ENCODE measurements around the gene PLK4. TPM values are rescaled to one million over a fixed set of nuclear protein-coding genes. Genes with fewer than 3 reads are reported as not detected.

Gene PLK4
- total RNA-seq, 1 experiment from 2014 or later, result 40.2 TPM

DNA sequence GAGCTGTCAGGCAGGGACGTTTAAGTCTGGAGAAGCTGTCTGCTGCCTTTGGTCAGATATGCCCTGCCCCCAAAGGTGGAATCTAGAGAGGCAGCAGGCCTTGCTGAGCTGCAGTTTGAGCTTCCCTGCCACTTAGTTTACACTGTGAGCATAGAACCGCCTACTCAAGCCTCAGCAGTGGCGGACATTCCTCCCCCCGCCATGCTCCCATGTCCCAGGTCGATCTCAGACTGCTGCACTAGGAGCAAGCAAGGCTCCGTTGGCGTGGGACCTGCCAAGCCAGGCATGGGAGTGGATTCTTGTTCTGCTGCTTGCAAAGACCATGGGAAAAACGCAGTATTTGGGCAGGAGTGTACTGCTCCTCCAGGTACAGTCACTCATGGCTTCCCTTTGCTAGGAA, 24.3 kb downstream of the PLK4 start:
- no peaks in the 10 kb centered on the region; a peak in 1 of 4 replicates for H3K4me1 Mint-ChIP-seq
- H3K27ac Mint-ChIP-seq, result no peak overlapping the region
- H3K79me1 ChIP-seq (ENCODE audit: insufficient read depth, low read depth, low read length, poor library complexity, severe bottlenecking), result no peaks in the 10 kb centered on the region
- no peak overlapping the region for H3K56ac ChIP-seq (ENCODE audit: insufficient read length, low read depth, low read length)
- H3K9ac ChIP-seq (ENCODE audit: extremely low read depth, insufficient read length, low read length), result no peak overlapping the region
- TF ChIP-seq, protein P1, sequence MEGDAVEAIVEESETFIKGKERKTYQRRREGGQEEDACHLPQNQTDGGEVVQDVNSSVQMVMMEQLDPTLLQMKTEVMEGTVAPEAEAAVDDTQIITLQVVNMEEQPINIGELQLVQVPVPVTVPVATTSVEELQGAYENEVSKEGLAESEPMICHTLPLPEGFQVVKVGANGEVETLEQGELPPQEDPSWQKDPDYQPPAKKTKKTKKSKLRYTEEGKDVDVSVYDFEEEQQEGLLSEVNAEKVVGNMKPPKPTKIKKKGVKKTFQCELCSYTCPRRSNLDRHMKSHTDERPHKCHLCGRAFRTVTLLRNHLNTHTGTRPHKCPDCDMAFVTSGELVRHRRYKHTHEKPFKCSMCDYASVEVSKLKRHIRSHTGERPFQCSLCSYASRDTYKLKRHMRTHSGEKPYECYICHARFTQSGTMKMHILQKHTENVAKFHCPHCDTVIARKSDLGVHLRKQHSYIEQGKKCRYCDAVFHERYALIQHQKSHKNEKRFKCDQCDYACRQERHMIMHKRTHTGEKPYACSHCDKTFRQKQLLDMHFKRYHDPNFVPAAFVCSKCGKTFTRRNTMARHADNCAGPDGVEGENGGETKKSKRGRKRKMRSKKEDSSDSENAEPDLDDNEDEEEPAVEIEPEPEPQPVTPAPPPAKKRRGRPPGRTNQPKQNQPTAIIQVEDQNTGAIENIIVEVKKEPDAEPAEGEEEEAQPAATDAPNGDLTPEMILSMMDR (conservative IDR thresholded peaks at IDR 0.05), result no peak
- peaks cover 2% of the 10 kb centered on the region in 2 experiments; a peak in 2 of 5 replicates for H3K9me3 Mint-ChIP-seq
- no peak overlapping the region for H2BK12ac ChIP-seq (ENCODE audit: insufficient read length, low read depth, low read length)
- no CpG with 5 or more reads among the region's 8 CpGs for WGBS (ENCODE audit: extremely low coverage, insufficient read length, low lambda C conversion rate)
- no peak overlapping the region for H2BK15ac ChIP-seq (ENCODE audit: low read depth, low read length)
- H3K27me3 Mint-ChIP-seq (ENCODE audit: low read depth), result no peaks in the 10 kb centered on the region
- H4K8ac ChIP-seq (replicated peaks; ENCODE audit: insufficient read length, low read depth, low read length), result peak overlapping the region; percentile 6
- no peak overlapping the region for H2AFZ ChIP-seq (ENCODE audit: low read length)
- H3K79me2 ChIP-seq (ENCODE audit: insufficient read depth, low read length), result no peaks in the 10 kb centered on the region
- H3K18ac ChIP-seq (ENCODE audit: insufficient read length, low read depth, low read length), result no peak overlapping the region
- H2BK120ac ChIP-seq (ENCODE audit: low read depth, low read length, poor library complexity, severe bottlenecking), result no peak overlapping the region
- DNase-seq, result no peak
- H4K5ac ChIP-seq (ENCODE audit: insufficient read length, low read depth, low read length), result no peak overlapping the region
- H3K23ac ChIP-seq (ENCODE audit: insufficient read length, low read depth, low read length), result no peak overlapping the region
- no peak overlapping the region for H3K4me2 ChIP-seq (ENCODE audit: insufficient read depth, insufficient read length, low read length)
- no peak overlapping the region for H2AK5ac ChIP-seq (ENCODE audit: insufficient read length, low read length)
- no peak overlapping the region for H3K4ac ChIP-seq (ENCODE audit: low read depth, low read length)
- no peaks in the 10 kb centered on the region for H4K20me1 ChIP-seq (ENCODE audit: control insufficient read depth, insufficient read depth, insufficient read length)
- no peak overlapping the region for H3K4me3 Mint-ChIP-seq
- H3T11ph ChIP-seq (ENCODE audit: low read length), result no peak overlapping the region
- H3K14ac ChIP-seq (ENCODE audit: insufficient read depth, low read length), result no peak overlapping the region
- H3K4me1 ChIP-seq (ENCODE audit: insufficient read depth, low read length), result no peaks in the 10 kb centered on the region
- H2BK5ac ChIP-seq (ENCODE audit: insufficient read length, low read length), result no peak overlapping the region
- H3K36me3 Mint-ChIP-seq (ENCODE audit: insufficient read depth in 1 of 3, low read depth in 3 of 3), result peaks cover 2 to 5% (median 3%) of the 10 kb centered on the region in 3 experiments; a peak in 5 of 7 replicates
- no peaks in the 10 kb centered on the region for H3K27me3 ChIP-seq (ENCODE audit: insufficient read depth, low read length)
- no peaks in the 10 kb centered on the region for H3K9me3 ChIP-seq (ENCODE audit: control insufficient read depth, low read depth, low read length)
- no peak overlapping the region for H3K27ac ChIP-seq (ENCODE audit: insufficient read length, low read depth, low read length)
- no peak overlapping the region for H4K91ac ChIP-seq (ENCODE audit: insufficient read length, low read depth, low read length)
- no peak overlapping the region for H2BK20ac ChIP-seq (ENCODE audit: low read depth, low read length, poor library complexity, severe bottlenecking)
- no peaks in the 10 kb centered on the region for H3K23me2 ChIP-seq (ENCODE audit: insufficient read length, low read depth, low read length, poor library complexity, severe bottlenecking)

All from H9 (cell line).